ENCODE results near the gene CD74. TPM values are rescaled to one million over a fixed set of nuclear protein-coding genes. Genes with fewer than 3 reads are reported as not detected.

Gene CD74
- polyA plus RNA-seq, 1 donor from 2014 or later = not detected

GRCh38 chr5:150452914-150453313 lies 40.2 kb upstream of the CD74 start:
- no peaks in the 10 kb centered on the region for H3F3A ChIP-seq (ENCODE audit: insufficient read depth, low read length, poor library complexity, severe bottlenecking)
- no peaks in the 10 kb centered on the region for H3K9me2 ChIP-seq (ENCODE audit: insufficient read depth, low read length)
- H3K27me3 ChIP-seq (ENCODE audit: insufficient read depth, low read depth, low read length) = no peaks in the 10 kb centered on the region
- H3K9ac ChIP-seq (ENCODE audit: low read length) = no peak overlapping the region
- no peak overlapping the region for H2AFZ ChIP-seq (ENCODE audit: low read depth, low read length)
- H3K4me2 ChIP-seq (ENCODE audit: low read length) = no peak overlapping the region
- no peaks in the 10 kb centered on the region for H3K9me3 ChIP-seq (ENCODE audit: low read length)
- no peaks in the 10 kb centered on the region for H3K36me3 ChIP-seq (ENCODE audit: insufficient read depth, low read length)
- H3K27ac ChIP-seq (ENCODE audit: low read length) = no peak overlapping the region
- H3K79me2 ChIP-seq (replicated peaks; ENCODE audit: insufficient read depth, low read length) = peaks cover 15% of the 10 kb centered on the region
- no peaks in the 10 kb centered on the region for H4K20me1 ChIP-seq (ENCODE audit: insufficient read depth)
- H3K4me3 ChIP-seq (ENCODE audit: low read length) = no peak overlapping the region
- TF ChIP-seq SMC3 (conservative IDR thresholded peaks at IDR 0.05; ENCODE audit: poor library complexity) (no peak), CTCF (IDR thresholded peaks at IDR 0.05; ENCODE audit: poor library complexity, severe bottlenecking) (no peak), EZH2 (IDR thresholded peaks at IDR 0.05; ENCODE audit: borderline replicate concordance, insufficient read depth, low read length, poor library complexity, severe bottlenecking) (no peak)

- Histone ChIP-seq H2AFZ (ENCODE audit: low read depth, low read length) (no peak overlapping the region), H4K20me1 (ENCODE audit: insufficient read depth) (no peaks in the 10 kb centered on the region), H3K4me2 (ENCODE audit: low read length) (no peak overlapping the region), H3K36me3 (ENCODE audit: insufficient read depth, low read length) (no peaks in the 10 kb centered on the region), H3K79me2 (replicated peaks; ENCODE audit: insufficient read depth, low read length) (peaks cover 19% of the 10 kb centered on the region), H3K9ac (ENCODE audit: low read length) (no peak overlapping the region), H3F3A (ENCODE audit: insufficient read depth, low read length, poor library complexity, severe bottlenecking) (no peaks in the 10 kb centered on the region), H3K9me3 (ENCODE audit: low read length) (no peaks in the 10 kb centered on the region), H3K27ac (ENCODE audit: low read length) (no peak overlapping the region), H3K27me3 (ENCODE audit: insufficient read depth, low read depth, low read length) (no peaks in the 10 kb centered on the region), H3K4me3 (ENCODE audit: low read length) (no peak overlapping the region), H3K9me2 (ENCODE audit: insufficient read depth, low read length) (no peaks in the 10 kb centered on the region)
- TF ChIP-seq EP300 (conservative IDR thresholded peaks at IDR 0.05; ENCODE audit: poor library complexity, severe bottlenecking) (no peak), SMC3 (conservative IDR thresholded peaks at IDR 0.05; ENCODE audit: poor library complexity) (no peak), EZH2 (IDR thresholded peaks at IDR 0.05; ENCODE audit: borderline replicate concordance, insufficient read depth, low read length, poor library complexity, severe bottlenecking) (no peak), CTCF (IDR thresholded peaks at IDR 0.05; ENCODE audit: poor library complexity, severe bottlenecking) (no peak)
- TF ChIP-seq, protein P1, sequence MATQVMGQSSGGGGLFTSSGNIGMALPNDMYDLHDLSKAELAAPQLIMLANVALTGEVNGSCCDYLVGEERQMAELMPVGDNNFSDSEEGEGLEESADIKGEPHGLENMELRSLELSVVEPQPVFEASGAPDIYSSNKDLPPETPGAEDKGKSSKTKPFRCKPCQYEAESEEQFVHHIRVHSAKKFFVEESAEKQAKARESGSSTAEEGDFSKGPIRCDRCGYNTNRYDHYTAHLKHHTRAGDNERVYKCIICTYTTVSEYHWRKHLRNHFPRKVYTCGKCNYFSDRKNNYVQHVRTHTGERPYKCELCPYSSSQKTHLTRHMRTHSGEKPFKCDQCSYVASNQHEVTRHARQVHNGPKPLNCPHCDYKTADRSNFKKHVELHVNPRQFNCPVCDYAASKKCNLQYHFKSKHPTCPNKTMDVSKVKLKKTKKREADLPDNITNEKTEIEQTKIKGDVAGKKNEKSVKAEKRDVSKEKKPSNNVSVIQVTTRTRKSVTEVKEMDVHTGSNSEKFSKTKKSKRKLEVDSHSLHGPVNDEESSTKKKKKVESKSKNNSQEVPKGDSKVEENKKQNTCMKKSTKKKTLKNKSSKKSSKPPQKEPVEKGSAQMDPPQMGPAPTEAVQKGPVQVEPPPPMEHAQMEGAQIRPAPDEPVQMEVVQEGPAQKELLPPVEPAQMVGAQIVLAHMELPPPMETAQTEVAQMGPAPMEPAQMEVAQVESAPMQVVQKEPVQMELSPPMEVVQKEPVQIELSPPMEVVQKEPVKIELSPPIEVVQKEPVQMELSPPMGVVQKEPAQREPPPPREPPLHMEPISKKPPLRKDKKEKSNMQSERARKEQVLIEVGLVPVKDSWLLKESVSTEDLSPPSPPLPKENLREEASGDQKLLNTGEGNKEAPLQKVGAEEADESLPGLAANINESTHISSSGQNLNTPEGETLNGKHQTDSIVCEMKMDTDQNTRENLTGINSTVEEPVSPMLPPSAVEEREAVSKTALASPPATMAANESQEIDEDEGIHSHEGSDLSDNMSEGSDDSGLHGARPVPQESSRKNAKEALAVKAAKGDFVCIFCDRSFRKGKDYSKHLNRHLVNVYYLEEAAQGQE (IDR thresholded peaks at IDR 0.05; ENCODE audit: borderline replicate concordance) = no peak
Measured at GRCh38 chr5:150451594-150451993, 38.9 kb upstream of the CD74 start.

All from neural cell (in vitro differentiated cells).